H9 (cell line): Measurements from ENCODE around the gene ERN1. TPM values are rescaled to one million over a fixed set of nuclear protein-coding genes. Genes with fewer than 3 reads are reported as not detected.

Experiments used
- DNase-seq: peaks from one replicate; pipeline ENCODE4 v3.0.0-alpha.2; 2017
- H2AFZ ChIP-seq: one replicate; pipeline ENCODE4 v1.6.1; 2013; ENCODE audit warnings: mild to moderate bottlenecking, low read length, control low read depth, moderate library complexity
- H2AK5ac ChIP-seq: 2 replicates; pipeline ENCODE4 v1.6.1; 2013; ENCODE audit warnings: low read length, control low read depth, mixed read lengths; ENCODE audit not compliant: insufficient read length
- H2BK120ac ChIP-seq: one replicate; pipeline ENCODE4 v1.6.1; 2013; ENCODE audit warnings: low read depth, mild to moderate bottlenecking, low read length, control low read depth, inconsistent platforms; ENCODE audit not compliant: poor library complexity, severe bottlenecking
- H2BK12ac ChIP-seq: 2 replicates; pipeline ENCODE4 v1.6.1; 2013; ENCODE audit warnings: low read length, control low read depth, mixed read lengths, low read depth; ENCODE audit not compliant: insufficient read length
- H2BK15ac ChIP-seq: 2 replicates; pipeline ENCODE4 v1.6.1; 2013; ENCODE audit warnings: low read depth, low read length, control low read depth
- H2BK20ac ChIP-seq: one replicate; pipeline ENCODE4 v1.6.1; 2013; ENCODE audit warnings: low read depth, mild to moderate bottlenecking, low read length, control low read depth, inconsistent platforms; ENCODE audit not compliant: poor library complexity, severe bottlenecking
- H2BK5ac ChIP-seq: 2 replicates; pipeline ENCODE4 v1.6.1; 2013; ENCODE audit warnings: low read length, control low read depth, mixed read lengths; ENCODE audit not compliant: insufficient read length
- H3K14ac ChIP-seq: 2 replicates; pipeline ENCODE4 v1.6.1; 2013; ENCODE audit warnings: low read length, control low read depth; ENCODE audit not compliant: insufficient read depth
- H3K18ac ChIP-seq: 2 replicates; pipeline ENCODE4 v1.6.1; 2013; ENCODE audit warnings: low read depth, mild to moderate bottlenecking, mixed read lengths, low read length, control low read depth; ENCODE audit not compliant: insufficient read length
- H3K23ac ChIP-seq: 2 replicates; pipeline ENCODE4 v1.6.1; 2013; ENCODE audit warnings: low read length, control low read depth, mixed read lengths, low read depth; ENCODE audit not compliant: insufficient read length
- H3K23me2 ChIP-seq: 2 replicates; pipeline ENCODE4 v1.6.1; 2013; ENCODE audit warnings: low read depth, mild to moderate bottlenecking, mixed read lengths, low read length, control low read depth; ENCODE audit not compliant: insufficient read length, poor library complexity, severe bottlenecking
- H3K27ac ChIP-seq: 2 replicates; pipeline ENCODE4 v1.5.1; 2013; ENCODE audit warnings: low read length, control low read depth, mixed read lengths, low read depth; ENCODE audit not compliant: insufficient read length
- H3K27me3 ChIP-seq: 2 replicates; pipeline ENCODE4 v1.6.1; 2013; ENCODE audit warnings: low read length, control low read depth, inconsistent platforms; ENCODE audit not compliant: insufficient read depth
- H3K4ac ChIP-seq: 2 replicates; pipeline ENCODE4 v1.6.1; 2013; ENCODE audit warnings: low read depth, mild to moderate bottlenecking, control low read depth, inconsistent platforms, low read length, moderate library complexity
- H3K4me1 ChIP-seq: 2 replicates; pipeline ENCODE4 v1.6.1; 2013; ENCODE audit warnings: low read length, control low read depth, inconsistent platforms; ENCODE audit not compliant: insufficient read depth
- H3K4me2 ChIP-seq: 2 replicates; pipeline ENCODE4 v1.6.1; 2013; ENCODE audit warnings: low read length, control low read depth, mixed read lengths; ENCODE audit not compliant: insufficient read length, insufficient read depth
- H3K56ac ChIP-seq: 2 replicates; pipeline ENCODE4 v1.6.1; 2013; ENCODE audit warnings: low read depth, mild to moderate bottlenecking, mixed read lengths, low read length, control low read depth; ENCODE audit not compliant: insufficient read length
- H3K79me1 ChIP-seq: 2 replicates; pipeline ENCODE4 v1.6.1; 2013; ENCODE audit warnings: low read depth, mild to moderate bottlenecking, moderate library complexity, low read length, control low read depth, inconsistent platforms; ENCODE audit not compliant: insufficient read depth, poor library complexity, severe bottlenecking
- H3K79me2 ChIP-seq: 2 replicates; pipeline ENCODE4 v1.6.1; 2013; ENCODE audit warnings: low read length, control low read depth, inconsistent platforms; ENCODE audit not compliant: insufficient read depth
- H3K9ac ChIP-seq: 2 replicates; pipeline ENCODE4 v1.6.1; 2013; ENCODE audit warnings: low read length, control low read depth, mixed read lengths; ENCODE audit not compliant: insufficient read length; ENCODE audit errors: extremely low read depth
- H3K9me3 ChIP-seq: one replicate; pipeline ENCODE4 v1.6.1; 2013; ENCODE audit warnings: low read depth, low read length, inconsistent platforms; ENCODE audit not compliant: control insufficient read depth
- H3T11ph ChIP-seq: one replicate; pipeline ENCODE4 v1.6.1; 2013; ENCODE audit warnings: mild to moderate bottlenecking, low read length, control low read depth, inconsistent platforms
- H4K20me1 ChIP-seq: one replicate; pipeline ENCODE4 v1.6.1; 2013; ENCODE audit not compliant: control insufficient read depth, insufficient read length, insufficient read depth
- H4K5ac ChIP-seq: 2 replicates; pipeline ENCODE4 v1.6.1; 2013; ENCODE audit warnings: low read depth, mild to moderate bottlenecking, mixed read lengths, low read length, control low read depth; ENCODE audit not compliant: insufficient read length
- H4K8ac ChIP-seq: replicated peaks from 2 replicates; pipeline ENCODE4 v1.6.1; 2013; ENCODE audit warnings: low read length, control low read depth, mixed read lengths, low read depth; ENCODE audit not compliant: insufficient read length
- H4K91ac ChIP-seq: 2 replicates; pipeline ENCODE4 v1.6.1; 2013; ENCODE audit warnings: low read depth, mild to moderate bottlenecking, moderate library complexity, mixed read lengths, low read length, control low read depth; ENCODE audit not compliant: insufficient read length
- H3K27ac Mint-ChIP-seq, 3 experiments: 2 replicates in 2 of 3; 3 replicates in 1 of 3; pipeline ENCODE4 v1.8.0; 2020 to 2021; ENCODE audit warnings: mixed read lengths in 3 of 3, mild to moderate bottlenecking in 1 of 3, moderate library complexity in 1 of 3
- H3K27me3 Mint-ChIP-seq: 2 replicates; pipeline ENCODE4 v1.8.0; 2021; ENCODE audit warnings: low read depth, mild to moderate bottlenecking, moderate library complexity, mixed read lengths
- H3K36me3 Mint-ChIP-seq, 3 experiments: 2 replicates in 2 of 3; 3 replicates in 1 of 3; pipeline ENCODE4 v1.8.0; 2020 to 2021; ENCODE audit warnings: low read depth in 3 of 3, mixed read lengths in 3 of 3; ENCODE audit not compliant: insufficient read depth in 1 of 3
- H3K4me1 Mint-ChIP-seq, 2 experiments: 2 replicates each; pipeline ENCODE4 v1.8.0; 2020; ENCODE audit warnings: mixed read lengths in 2 of 2
- H3K4me3 Mint-ChIP-seq, 2 experiments: 2 replicates in 1 of 2; 3 replicates in 1 of 2; pipeline ENCODE4 v1.8.0; 2020 to 2021; ENCODE audit warnings: mild to moderate bottlenecking in 2 of 2, mixed read lengths in 2 of 2, moderate library complexity in 1 of 2
- H3K9me3 Mint-ChIP-seq, 2 experiments: 2 replicates in 1 of 2; 3 replicates in 1 of 2; pipeline ENCODE4 v1.8.0; 2020; ENCODE audit warnings: mild to moderate bottlenecking in 2 of 2, mixed read lengths in 2 of 2, moderate library complexity in 1 of 2
- WGBS: extraction: QIAGEN DNeasy Blood & Tissue Kit; methylation state at CpG from one replicate; pipeline ENCODE4 v1.1.7; 2013; ENCODE audit warnings: missing lambda C conversion rate, low lambda C conversion rate, mixed read lengths; ENCODE audit not compliant: insufficient read length; ENCODE audit errors: extremely low coverage; 5-methylcytosine and 5-hydroxymethylcytosine counted together
- total RNA-seq: library from RNA; stranded (reverse); gene quantifications from 2 replicates; pipeline ENCODE4 v1.2.1, GENCODE V29; 2021
- TF ChIP-seq, protein P1 (sequence below): fragments of 200-600 bp; sonication (generic); conservative IDR thresholded peaks from 3 replicates; pipeline ENCODE4 v1.8.0; 2021; ENCODE audit warnings: antibody characterized with exemption, mild to moderate bottlenecking

The ERN1 gene
- total RNA-seq, 1 experiment from 2014 or later: 5.0 TPM

DNA sequence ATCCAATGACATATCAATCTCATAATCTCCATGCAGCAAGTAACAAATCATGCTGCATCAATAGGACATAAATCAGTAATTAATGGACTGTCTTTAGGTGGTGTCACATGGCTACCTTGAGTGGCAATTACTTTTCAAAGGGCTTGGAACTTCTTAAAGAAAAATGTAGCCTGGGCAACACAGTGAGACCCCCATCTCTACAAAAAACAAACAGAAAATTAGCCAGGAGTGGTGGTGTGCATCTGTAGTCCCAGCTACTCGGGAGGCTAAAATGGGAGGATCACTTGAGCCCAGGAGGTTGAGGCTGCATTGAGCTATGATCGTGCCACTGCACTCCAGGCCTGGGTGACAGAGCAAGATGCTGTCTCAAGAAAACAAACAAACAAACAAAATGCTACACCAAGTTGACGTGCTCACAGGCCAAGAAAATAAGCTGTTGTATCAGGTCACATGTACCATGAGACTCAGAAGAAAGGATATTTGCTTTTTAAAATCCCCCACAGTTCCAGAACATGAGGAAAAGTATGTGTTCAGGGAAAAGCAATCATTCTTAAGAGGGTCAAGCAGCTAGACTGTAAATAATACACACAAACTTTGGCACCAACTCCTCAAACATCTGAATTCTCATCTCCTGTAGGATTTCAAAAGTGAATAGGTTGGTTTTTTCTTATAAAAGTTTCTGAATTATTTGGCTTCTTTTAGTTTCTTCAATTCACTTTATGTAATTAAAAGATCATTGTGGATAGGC, 23.8 kb upstream of the ERN1 start:
- no CpG with 5 or more reads among the region's 3 CpGs for WGBS
- no peak overlapping the region for H3K27ac Mint-ChIP-seq

More for the DNA sequence above, 23.8 kb upstream of the ERN1 start:
- H3K9ac ChIP-seq: no peak overlapping the region
- no peaks in the 10 kb centered on the region for H3K9me3 ChIP-seq
- H2BK5ac ChIP-seq: no peak overlapping the region
- no peaks in the 10 kb centered on the region for H3K23me2 ChIP-seq
- H3K14ac ChIP-seq: no peak overlapping the region
- no peak overlapping the region for H2BK120ac ChIP-seq
- Mint-ChIP-seq H3K36me3 (peaks cover 0 to 17% (median 4%) of the 10 kb centered on the region in 3 experiments; a peak in 4 of 7 replicates), H3K4me3 (no peak overlapping the region), H3K27me3 (no peaks in the 10 kb centered on the region), H3K9me3 (no peaks in the 10 kb centered on the region), H3K4me1 (peaks cover 22 to 24% of the 10 kb centered on the region in 2 experiments)
- TF ChIP-seq, protein P1, sequence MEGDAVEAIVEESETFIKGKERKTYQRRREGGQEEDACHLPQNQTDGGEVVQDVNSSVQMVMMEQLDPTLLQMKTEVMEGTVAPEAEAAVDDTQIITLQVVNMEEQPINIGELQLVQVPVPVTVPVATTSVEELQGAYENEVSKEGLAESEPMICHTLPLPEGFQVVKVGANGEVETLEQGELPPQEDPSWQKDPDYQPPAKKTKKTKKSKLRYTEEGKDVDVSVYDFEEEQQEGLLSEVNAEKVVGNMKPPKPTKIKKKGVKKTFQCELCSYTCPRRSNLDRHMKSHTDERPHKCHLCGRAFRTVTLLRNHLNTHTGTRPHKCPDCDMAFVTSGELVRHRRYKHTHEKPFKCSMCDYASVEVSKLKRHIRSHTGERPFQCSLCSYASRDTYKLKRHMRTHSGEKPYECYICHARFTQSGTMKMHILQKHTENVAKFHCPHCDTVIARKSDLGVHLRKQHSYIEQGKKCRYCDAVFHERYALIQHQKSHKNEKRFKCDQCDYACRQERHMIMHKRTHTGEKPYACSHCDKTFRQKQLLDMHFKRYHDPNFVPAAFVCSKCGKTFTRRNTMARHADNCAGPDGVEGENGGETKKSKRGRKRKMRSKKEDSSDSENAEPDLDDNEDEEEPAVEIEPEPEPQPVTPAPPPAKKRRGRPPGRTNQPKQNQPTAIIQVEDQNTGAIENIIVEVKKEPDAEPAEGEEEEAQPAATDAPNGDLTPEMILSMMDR: no peak
- H3K27me3 ChIP-seq: no peaks in the 10 kb centered on the region
- no peak overlapping the region for H2AFZ ChIP-seq
- H2BK20ac ChIP-seq: no peak overlapping the region
- H3K4me2 ChIP-seq: no peak overlapping the region
- no peaks in the 10 kb centered on the region for H4K20me1 ChIP-seq
- no peak overlapping the region for H3K56ac ChIP-seq
- no peak overlapping the region for H2BK12ac ChIP-seq
- no peaks in the 10 kb centered on the region for H3K79me1 ChIP-seq
- no peak overlapping the region for H4K91ac ChIP-seq
- H3K18ac ChIP-seq: no peak overlapping the region
- no peak for DNase-seq
- no peak overlapping the region for H4K8ac ChIP-seq
- no peak overlapping the region for H3K4ac ChIP-seq
- peaks cover 3% of the 10 kb centered on the region; the same call in 1 of the 2 replicates for H3K4me1 ChIP-seq
- no peak overlapping the region for H4K5ac ChIP-seq
- no peaks in the 10 kb centered on the region for H3K79me2 ChIP-seq
- H3K23ac ChIP-seq: no peak overlapping the region
- no peak overlapping the region for H3T11ph ChIP-seq
- no peak overlapping the region for H2AK5ac ChIP-seq
- no peak overlapping the region for H3K27ac ChIP-seq
- H2BK15ac ChIP-seq: no peak overlapping the region
